Upper lobe of left lung (tissue), 4 donors: ENCODE data around the gene GSC.

Experiments used
- EP300 ChIP-seq, 4 donors: sonication (generic); formaldehyde crosslinking; IDR thresholded peaks; one replicate each; pipeline ENCODE4 v1.5.1; 2017; ENCODE audit warnings: antibody characterized with exemption in 4 of 4, control low read depth in 2 of 4
- POLR2A ChIP-seq, 4 donors: fragments of 450-650 bp; IDR thresholded peaks; one replicate each; pipeline ENCODE4 v1.5.1; 2016 to 2017; ENCODE audit warnings: antibody characterized with exemption in 4 of 4, mild to moderate bottlenecking in 2 of 4
- POLR2AphosphoS5 ChIP-seq, 2 donors: sonication (generic); formaldehyde crosslinking; IDR thresholded peaks; one replicate each; pipeline ENCODE4 v1.5.1; 2017; ENCODE audit warnings: antibody characterized with exemption in 2 of 2
- TF ChIP-seq, protein P1 (sequence below), 6 experiments: fragments of 450-650 bp in 4 of 6; fragments of 200-600 bp in 2 of 6; sonication (generic) in 2 of 6; IDR thresholded peaks; one replicate each; pipeline ENCODE4 v1.5.1; 2016 to 2019; ENCODE audit warnings: antibody characterized with exemption in 6 of 6

DNA sequence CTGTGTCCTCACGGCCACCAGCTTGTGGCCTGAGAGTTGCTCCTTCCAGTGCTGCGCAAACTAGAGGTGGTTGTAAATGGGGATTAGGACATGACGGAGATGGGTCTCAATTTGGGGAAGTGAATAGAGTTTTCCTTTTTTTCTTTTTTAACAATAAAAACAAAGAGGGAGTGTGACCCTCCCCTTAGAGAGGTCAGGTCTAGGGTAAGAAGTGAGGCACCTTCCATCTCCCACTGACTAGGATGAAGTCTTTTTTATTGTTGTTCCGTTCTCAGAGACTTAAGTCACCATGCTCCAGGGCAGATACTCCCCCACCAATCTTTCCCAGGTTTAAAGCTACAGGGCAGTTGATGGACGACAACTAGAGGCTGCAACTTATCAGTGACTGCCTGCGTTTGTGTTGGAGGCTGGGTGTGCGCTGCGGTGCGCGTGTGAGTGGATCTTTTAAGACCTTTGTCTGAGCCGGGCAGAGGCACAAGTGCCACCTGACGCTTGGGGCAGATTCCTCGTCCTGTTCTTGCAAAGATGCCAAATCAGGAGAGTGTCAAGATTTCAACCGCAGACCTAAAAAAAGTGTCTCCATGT lies 2.1 kb upstream of the GSC start:
- TF ChIP-seq, protein P1, sequence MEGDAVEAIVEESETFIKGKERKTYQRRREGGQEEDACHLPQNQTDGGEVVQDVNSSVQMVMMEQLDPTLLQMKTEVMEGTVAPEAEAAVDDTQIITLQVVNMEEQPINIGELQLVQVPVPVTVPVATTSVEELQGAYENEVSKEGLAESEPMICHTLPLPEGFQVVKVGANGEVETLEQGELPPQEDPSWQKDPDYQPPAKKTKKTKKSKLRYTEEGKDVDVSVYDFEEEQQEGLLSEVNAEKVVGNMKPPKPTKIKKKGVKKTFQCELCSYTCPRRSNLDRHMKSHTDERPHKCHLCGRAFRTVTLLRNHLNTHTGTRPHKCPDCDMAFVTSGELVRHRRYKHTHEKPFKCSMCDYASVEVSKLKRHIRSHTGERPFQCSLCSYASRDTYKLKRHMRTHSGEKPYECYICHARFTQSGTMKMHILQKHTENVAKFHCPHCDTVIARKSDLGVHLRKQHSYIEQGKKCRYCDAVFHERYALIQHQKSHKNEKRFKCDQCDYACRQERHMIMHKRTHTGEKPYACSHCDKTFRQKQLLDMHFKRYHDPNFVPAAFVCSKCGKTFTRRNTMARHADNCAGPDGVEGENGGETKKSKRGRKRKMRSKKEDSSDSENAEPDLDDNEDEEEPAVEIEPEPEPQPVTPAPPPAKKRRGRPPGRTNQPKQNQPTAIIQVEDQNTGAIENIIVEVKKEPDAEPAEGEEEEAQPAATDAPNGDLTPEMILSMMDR (IDR thresholded peaks at IDR 0.05): no peak
- TF ChIP-seq POLR2A (IDR thresholded peaks at IDR 0.05) (no peak), EP300 (IDR thresholded peaks at IDR 0.05) (no peak), POLR2AphosphoS5 (IDR thresholded peaks at IDR 0.05) (no peak)
